Measurements from ENCODE around the gene NAT16. TPM values are rescaled to one million over a fixed set of nuclear protein-coding genes. Genes with fewer than 3 reads are reported as not detected.

The NAT16 gene
- total and polyA plus RNA-seq, 2 of the 13 experiments (the other 11 are each of a cell fraction or from before 2014, with no cell fraction given): 0.04 TPM; not detected in 1

GRCh38 chr7:101122933-101123702 is 57.0 kb downstream of the NAT16 start (continued):
- TF ChIP-seq TIGD3 (CRISPR knock-in tag; IDR thresholded peaks at IDR 0.05; ENCODE audit: borderline replicate concordance) (no peak), AKNA (CRISPR knock-in tag; IDR thresholded peaks at IDR 0.05; ENCODE audit: borderline replicate concordance) (no peak), POLR2AphosphoS5 (IDR thresholded peaks at IDR 0.05; ENCODE audit: low read depth, low read length) (peak; percentile 71), SATB2 (CRISPR knock-in tag; IDR thresholded peaks at IDR 0.05) (no peak), ELF3 (CRISPR knock-in tag; IDR thresholded peaks at IDR 0.05) (0 out of 2 replicates have a peak, but pooled peaks have one; percentile 34), ZNF605 (CRISPR knock-in tag; IDR thresholded peaks at IDR 0.05) (peak; percentile 22; the same call in 1 of the 2 replicates), CBX5 (CRISPR knock-in tag; IDR thresholded peaks at IDR 0.05; ENCODE audit: borderline replicate concordance) (peak; percentile 62; the same call in 1 of the 2 replicates), MLX (CRISPR knock-in tag; IDR thresholded peaks at IDR 0.05) (0 out of 2 replicates have a peak, but pooled peaks have one; percentile 22), STAT6 (CRISPR knock-in tag; IDR thresholded peaks at IDR 0.05; ENCODE audit: borderline replicate concordance) (no peak), REPIN1 (CRISPR knock-in tag; IDR thresholded peaks at IDR 0.05; ENCODE audit: borderline replicate concordance, low read depth) (0 out of 2 replicates have a peak, but pooled peaks have one; percentile 21), ZNF280D (CRISPR knock-in tag; IDR thresholded peaks at IDR 0.05) (no peak), E2F1 (CRISPR knock-in tag; IDR thresholded peaks at IDR 0.05) (no peak), SRY (CRISPR knock-in tag; IDR thresholded peaks at IDR 0.05) (peak; percentile 48; the same call in 1 of the 2 replicates)
